ENCODE data around the gene PFDN4. TPM values are rescaled to one million over a fixed set of nuclear protein-coding genes. Genes with fewer than 3 reads are reported as not detected.

The PFDN4 gene
- polyA plus RNA-seq, 2 of the 4 experiments (the other 2 are of a cell fraction): 140 to 146 TPM

DNA sequence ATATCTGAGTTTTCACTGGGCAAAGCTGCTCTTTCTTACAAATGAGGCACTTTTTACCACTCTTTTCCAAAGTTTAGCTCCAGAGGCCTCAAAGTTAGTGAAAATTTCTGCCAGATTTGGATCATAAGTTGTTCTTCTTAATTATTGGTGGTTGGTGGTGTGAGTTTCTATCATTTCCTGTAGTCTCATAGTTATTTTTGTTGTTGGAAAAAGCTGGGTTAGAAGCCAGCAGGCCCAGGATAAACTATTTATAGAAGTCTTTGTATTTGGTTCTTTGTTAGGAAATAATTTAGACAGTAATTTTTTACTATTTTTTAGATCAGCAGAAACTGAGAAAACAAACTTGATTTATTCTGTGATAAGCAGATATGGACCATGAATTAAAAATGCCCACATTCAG, 10.6 kb downstream of the PFDN4 start:
- FAIRE-seq: no peak
- Histone ChIP-seq H3K4me3 (no peak overlapping the region), H3K4me1 (no peaks in the 10 kb centered on the region; the same call in 2 of the 3 replicates), H3K4me2 (no peak overlapping the region), H3K9me3 (no peaks in the 10 kb centered on the region), H3K27ac (no peak overlapping the region)
- no peak for DNase-seq (ENCODE audit: low read depth in 1 of 2, low spot score in 1 of 2)
- no peak for TF ChIP-seq TFCP2L1 (CRISPR knock-in tag; IDR thresholded peaks at IDR 0.05)
- TF ChIP-seq ZNF302 (CRISPR knock-in tag; IDR thresholded peaks at IDR 0.05): no peak
- TF ChIP-seq CBX2 (IDR thresholded peaks at IDR 0.05; ENCODE audit: borderline replicate concordance, low read depth): no peak
- TF ChIP-seq HOXA7 (CRISPR knock-in tag; IDR thresholded peaks at IDR 0.05): no peak
- TF ChIP-seq PHF8 (IDR thresholded peaks at IDR 0.05; ENCODE audit: borderline replicate concordance, low read depth): no peak
- TF ChIP-seq EHF (CRISPR knock-in tag; IDR thresholded peaks at IDR 0.05): no peak
- no peak for TF ChIP-seq MAZ (IDR thresholded peaks at IDR 0.05; ENCODE audit: borderline replicate concordance, low read depth, low read length)
- no peak for TF ChIP-seq RFX5 (IDR thresholded peaks at IDR 0.05)
- no peak for TF ChIP-seq POLR2A (IDR thresholded peaks at IDR 0.05; ENCODE audit: low read length)
- TF ChIP-seq RCOR1 (IDR thresholded peaks at IDR 0.05; ENCODE audit: low read depth, low read length): no peak
- TF ChIP-seq MYC (IDR thresholded peaks at IDR 0.05; ENCODE audit: borderline replicate concordance, low read length): no peak
- no peak for TF ChIP-seq RARB (CRISPR knock-in tag; IDR thresholded peaks at IDR 0.05)
- no peak for TF ChIP-seq CHD2 (IDR thresholded peaks at IDR 0.05; ENCODE audit: low read length, partially characterized antibody)
- no peak for TF ChIP-seq KDM1A (IDR thresholded peaks at IDR 0.05; ENCODE audit: low read depth)
- no peak for TF ChIP-seq BCL3 (IDR thresholded peaks at IDR 0.05)
- TF ChIP-seq, protein P1, sequence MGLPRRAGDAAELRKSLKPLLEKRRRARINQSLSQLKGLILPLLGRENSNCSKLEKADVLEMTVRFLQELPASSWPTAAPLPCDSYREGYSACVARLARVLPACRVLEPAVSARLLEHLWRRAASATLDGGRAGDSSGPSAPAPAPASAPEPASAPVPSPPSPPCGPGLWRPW (IDR thresholded peaks at IDR 0.05): no peak
- TF ChIP-seq CHD4 (IDR thresholded peaks at IDR 0.05; ENCODE audit: borderline replicate concordance): no peak
- TF ChIP-seq JUNB (IDR thresholded peaks at IDR 0.05): no peak
- TF ChIP-seq NR3C1 (IDR thresholded peaks at IDR 0.05): no peak
- CTCF ChIA-PET: interaction anchor here (2.6 to 2.9 kb wide), 2 partner anchors 10 to 429 kb away, joined by 10 to 31 read pairs; partner anchors contain the start of gene PFDN4
- no peak for ATAC-seq
- POLR2A ChIA-PET: no interaction called here

- CTCF ChIA-PET: interaction anchor here (0.6 to 2.9 kb wide), 17 partner anchors 9 to 1980 kb away, joined by 3 to 31 read pairs (median 4); partner anchors contain the start of gene PFDN4
- WGBS (ENCODE audit: missing lambda C conversion rate): 54% methylated on average over 6 of the region's 6 CpGs
Observed at GRCh38 chr20:54219751-54220426, 12.0 kb downstream of the PFDN4 start.

More at GRCh38 chr20:54219751-54220426, 12.0 kb downstream of the PFDN4 start:
- Histone ChIP-seq H3K4me2 (no peak overlapping the region), H3K9me3 (no peaks in the 10 kb centered on the region), H3K4me3 (no peak overlapping the region), H3K27ac (no peak overlapping the region), H3K4me1 (no peaks in the 10 kb centered on the region; the same call in 2 of the 3 replicates)
- ATAC-seq: peak in 1 of 2 experiments; percentile 65; a peak in 2 of 6 replicates
- FAIRE-seq: peak; percentile 95
- POLR2A ChIA-PET: no interaction called here
- TF ChIP-seq CTCF (IDR thresholded peaks at IDR 0.05) (peak; percentile 87), BCL3 (IDR thresholded peaks at IDR 0.05) (no peak), RAD21 (conservative IDR thresholded peaks at IDR 0.05 in 1 of 2, IDR thresholded peaks at IDR 0.05 in 1 of 2) (peak; percentile 78 to 84), TP53 (CRISPR knock-in tag; IDR thresholded peaks at IDR 0.05) (no peak), SMC3 (IDR thresholded peaks at IDR 0.05) (peak; percentile 92), HOXA7 (CRISPR knock-in tag; IDR thresholded peaks at IDR 0.05) (no peak), JUN (IDR thresholded peaks at IDR 0.05) (no peak)
- DNase-seq (ENCODE audit: low read depth in 1 of 2, low spot score in 1 of 2): peak; percentile 46 to 60

Data from A549 (cell line).